Thoracic aorta (tissue), 2 donors: ENCODE results near the gene CSE1L. TPM values are rescaled to one million over a fixed set of nuclear protein-coding genes. Genes with fewer than 3 reads are reported as not detected.
"Not testable (repeated sequence)": the region's sequence is repeated elsewhere in the genome, so short reads cannot be mapped to it uniquely, and the experiment has no call there.

ENCODE experiments used
- ATAC-seq: fragments of 150-250 bp; one replicate; pipeline ENCODE4 v1.8.0; 2017; ENCODE audit warnings: low read depth; ENCODE audit not compliant: insufficient number of reproducible peaks, low FRiP score
- DNase-seq: peaks from one replicate; pipeline ENCODE4 v3.0.0-alpha.2; 2020; ENCODE audit warnings: low spot score
- H3K27ac ChIP-seq, 2 donors: fragments of 200-600 bp; sonication (generic); 1 replicate in 1 of 2; 2 replicates in 1 of 2; pipeline ENCODE4 v1.5.1; 2016; ENCODE audit warnings: mild to moderate bottlenecking in 2 of 2, moderate library complexity in 2 of 2
- H3K27me3 ChIP-seq: fragments of 200-600 bp; sonication (generic); replicated peaks from 2 replicates; pipeline ENCODE4 v1.6.0; 2016; ENCODE audit warnings: mild to moderate bottlenecking; ENCODE audit not compliant: insufficient read depth
- H3K36me3 ChIP-seq: fragments of 200-600 bp; sonication (generic); one replicate; pipeline ENCODE4 v1.5.1; 2016
- H3K4me1 ChIP-seq, 2 donors: fragments of 200-600 bp; sonication (generic); 1 replicate in 1 of 2; 2 replicates in 1 of 2; pipeline versions ENCODE4 v1.5.1 to v1.6.0; 2016; ENCODE audit warnings: low read depth in 2 of 2, mild to moderate bottlenecking in 1 of 2; ENCODE audit not compliant: control insufficient read depth in 1 of 2
- H3K4me3 ChIP-seq: fragments of 200-600 bp; sonication (generic); 2 replicates; pipeline ENCODE4 v1.5.1; 2016; ENCODE audit warnings: mild to moderate bottlenecking
- H3K9me3 ChIP-seq: fragments of 200-600 bp; sonication (generic); 2 replicates; pipeline ENCODE4 v1.5.1; 2016
- CTCF ChIP-seq: fragments of 200-600 bp; sonication (generic); IDR thresholded peaks from one replicate; pipeline ENCODE4 v1.5.1; 2019; ENCODE audit warnings: antibody characterized with exemption
- total RNA-seq, 2 donors: library from RNA; depleted of rRNA; stranded (reverse); fragments of >200 nt; gene quantifications; one replicate each; pipeline versions ENCODE4 v1.1.0 to v1.2.3, GENCODE V29; 2016

CSE1L gene
- total RNA-seq, 2 donors from 2014 or later: 24.6 to 31.3 TPM

DNA sequence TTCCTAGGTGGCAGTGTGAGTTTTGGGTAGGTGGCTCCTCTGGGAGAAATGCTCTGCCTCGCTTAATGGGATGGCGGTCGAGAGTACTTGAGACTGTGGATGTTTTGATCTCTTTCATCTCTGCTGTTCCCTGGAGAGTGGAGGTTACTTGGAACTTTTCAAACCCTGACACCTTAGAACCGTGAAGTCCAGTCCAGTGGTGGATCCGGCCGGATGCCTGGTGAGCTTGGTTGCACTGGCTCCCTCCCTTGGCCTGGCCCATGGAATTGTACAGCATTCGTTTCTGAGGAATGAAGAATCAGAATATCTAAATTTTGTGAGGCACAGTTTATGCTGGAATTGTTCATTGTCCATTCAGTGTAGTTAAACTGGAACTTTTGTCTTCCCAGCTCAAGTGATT is 51.0 kb downstream of the CSE1L start:
- Histone ChIP-seq H3K27ac (no peak overlapping the region), H3K36me3 (peaks cover 43% of the 10 kb centered on the region), H3K4me1 (no peaks in the 10 kb centered on the region), H3K4me3 (no peak overlapping the region), H3K9me3 (no peaks in the 10 kb centered on the region), H3K27me3 (no peaks in the 10 kb centered on the region)
- DNase-seq: no peak
- TF ChIP-seq CTCF: no peak
- ATAC-seq: no peak

GRCh38 chr20:49098136-49098535 is 52.0 kb downstream of the CSE1L start:
- Histone ChIP-seq H3K9me3 (no peaks in the 10 kb centered on the region), H3K27me3 (no peaks in the 10 kb centered on the region), H3K27ac (no peak overlapping the region), H3K4me1 (no peaks in the 10 kb centered on the region), H3K36me3 (peaks cover 49% of the 10 kb centered on the region), H3K4me3 (no peak overlapping the region)
- no peak for TF ChIP-seq CTCF
- DNase-seq: no peak
- no peak for ATAC-seq

DNA sequence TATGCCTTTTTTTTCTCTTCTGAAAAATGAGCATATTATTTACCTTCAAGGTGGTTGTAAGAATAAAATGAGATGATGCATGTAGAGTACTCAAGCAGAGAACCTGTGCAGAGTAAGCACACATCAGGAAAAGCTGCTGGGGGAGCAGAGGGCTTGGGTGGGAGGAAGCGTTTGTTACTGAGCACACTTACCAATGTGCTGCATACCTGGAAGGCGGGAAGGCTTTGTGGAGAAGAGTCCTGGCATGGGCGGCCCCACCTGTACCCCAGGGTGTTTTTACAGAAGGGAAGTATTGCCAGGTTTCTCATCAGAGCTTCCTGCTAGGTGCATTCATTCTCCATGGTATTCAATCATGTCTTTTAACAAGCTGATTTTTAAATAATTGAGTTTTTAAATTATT is 52.9 kb downstream of the CSE1L start:
- no peak for TF ChIP-seq CTCF
- Histone ChIP-seq H3K36me3 (peaks cover 49% of the 10 kb centered on the region), H3K9me3 (no peaks in the 10 kb centered on the region), H3K27ac (no peak overlapping the region), H3K27me3 (no peaks in the 10 kb centered on the region), H3K4me3 (no peak overlapping the region), H3K4me1 (no peaks in the 10 kb centered on the region)
- no peak for ATAC-seq
- DNase-seq: no peak

- H3K4me3 ChIP-seq, H3K27ac ChIP-seq, DNase-seq, ATAC-seq, H3K27me3 ChIP-seq, H3K9me3 ChIP-seq, H3K4me1 ChIP-seq: not testable (repeated sequence)
- H3K36me3 ChIP-seq: peaks cover 43% of the 10 kb centered on the region
These were observed 54.2 kb downstream of the CSE1L start for GRCh38 chr20:49100292-49100691.

DNA sequence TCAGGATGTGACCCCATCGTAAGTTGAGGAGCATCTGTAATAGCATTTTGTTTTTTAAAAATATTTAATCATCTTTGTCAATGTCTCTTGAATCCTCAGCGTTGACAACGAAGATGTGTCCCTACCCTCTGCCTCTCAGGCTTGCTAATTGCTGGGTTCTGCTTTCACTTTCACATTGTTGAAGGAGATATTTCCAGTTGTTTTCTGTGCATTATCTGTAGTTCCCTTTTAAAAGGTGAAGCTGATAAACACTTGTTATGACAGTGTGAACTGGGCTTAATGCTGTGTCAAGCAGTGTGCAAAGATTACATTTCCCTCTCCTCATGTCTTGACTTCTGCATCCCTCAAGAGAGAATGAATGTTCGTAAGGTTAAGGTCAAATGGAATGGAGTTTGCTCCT is 54.9 kb downstream of the CSE1L start:
- H3K9me3 ChIP-seq: no peaks in the 10 kb centered on the region
- ATAC-seq: no peak
- H3K4me1 ChIP-seq: no peaks in the 10 kb centered on the region
- TF ChIP-seq CTCF: no peak
- no peak overlapping the region for H3K27ac ChIP-seq
- no peak overlapping the region for H3K4me3 ChIP-seq
- H3K27me3 ChIP-seq: no peaks in the 10 kb centered on the region
- DNase-seq: no peak
- H3K36me3 ChIP-seq: peaks cover 42% of the 10 kb centered on the region

DNA sequence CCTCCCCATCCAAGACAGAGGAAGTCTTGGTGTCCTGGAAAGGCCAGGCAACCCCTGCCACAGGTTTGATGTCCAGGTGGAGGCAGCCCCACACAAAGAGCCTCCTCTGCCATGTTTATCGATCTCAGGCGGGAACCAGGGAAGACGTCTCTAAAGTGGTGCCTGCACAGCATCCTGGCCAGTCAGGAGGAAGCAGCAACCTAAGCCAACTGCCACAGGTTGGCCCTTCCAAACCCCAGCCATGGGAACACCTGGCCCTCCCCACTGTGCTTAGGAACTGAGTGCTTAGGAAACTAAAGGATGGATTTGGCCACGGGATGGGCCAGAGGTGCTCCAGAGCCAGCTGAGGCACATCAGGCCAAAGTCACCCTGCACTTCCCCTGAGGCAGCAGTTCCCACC is 56.9 kb downstream of the CSE1L start:
- Histone ChIP-seq H3K27ac (no peak overlapping the region), H3K4me1 (no peaks in the 10 kb centered on the region), H3K27me3 (no peaks in the 10 kb centered on the region), H3K4me3 (no peak overlapping the region), H3K36me3 (peaks cover 25% of the 10 kb centered on the region), H3K9me3 (no peaks in the 10 kb centered on the region)
- no peak for TF ChIP-seq CTCF
- ATAC-seq (no peak), DNase-seq (no peak)
